Measurements from ENCODE around the gene DCP1A. TPM values are rescaled to one million over a fixed set of nuclear protein-coding genes. Genes with fewer than 3 reads are reported as not detected.
"Not testable (repeated sequence)": the region's sequence is repeated elsewhere in the genome, so short reads cannot be mapped to it uniquely, and the experiment has no call there.

The DCP1A gene
- total RNA-seq, 2 donors from 2014 or later, result 17.4 to 21.3 TPM

- peak; percentile 31 to 69 for ATAC-seq
- intact Hi-C loops (cut with DNase I), result no loop called here
Observed at GRCh38 chr3:53254509-53255422, 92.6 kb downstream of the DCP1A start.

GRCh38 chr3:53253707-53254508, 93.4 kb downstream of the DCP1A start:
- intact Hi-C loops (cut with DNase I), result no loop called here
- ATAC-seq, result no peak
- DNase-seq, result no peak

More at GRCh38 chr3:53254509-53255422, 92.6 kb downstream of the DCP1A start:
- DNase-seq, result peak; percentile 79

- ATAC-seq; intact Hi-C loops (cut with DNase I): not testable (repeated sequence)
- peak; percentile 3 for DNase-seq
Observed at GRCh38 chr3:53252947-53253322, 94.4 kb downstream of the DCP1A start.

- DNase-seq, result no peak
- no peak for ATAC-seq
- intact Hi-C loops (cut with DNase I), result no loop called here
Observed at GRCh38 chr3:53252096-53252946, 95.0 kb downstream of the DCP1A start.

- no peak for DNase-seq
- intact Hi-C loops (cut with DNase I), result no loop called here
- no peak for ATAC-seq
Observed at GRCh38 chr3:53250881-53251605, 96.3 kb downstream of the DCP1A start.

- DNase-seq (no peak), ATAC-seq (no peak)
- intact Hi-C loops (cut with DNase I), result no loop called here
Observed at GRCh38 chr3:53250453-53250852, 96.9 kb downstream of the DCP1A start.

GRCh38 chr3:53248161-53248560, 99.2 kb downstream of the DCP1A start:
- DNase-seq (no peak), ATAC-seq (no peak)
- intact Hi-C loops (cut with DNase I), result no loop called here

GRCh38 chr3:53247619-53248018, 99.7 kb downstream of the DCP1A start:
- intact Hi-C loops (cut with DNase I), result no loop called here
- ATAC-seq (no peak), DNase-seq (no peak)

GRCh38 chr3:53244271-53244670, 103.1 kb downstream of the DCP1A start:
- DNase-seq (no peak), ATAC-seq (peak in 1 of 2 donors; percentile 45)
- intact Hi-C loops (cut with DNase I), result no loop called here

- DNase-seq, result no peak
- intact Hi-C loops (cut with DNase I), result no loop called here
- ATAC-seq, result no peak
Observed at GRCh38 chr3:53243785-53244184, 103.6 kb downstream of the DCP1A start.

- ATAC-seq (peak; percentile 9 to 73), DNase-seq (no peak)
- intact Hi-C loops (cut with DNase I), result no loop called here
Observed at GRCh38 chr3:53243165-53243564, 104.2 kb downstream of the DCP1A start.

GRCh38 chr3:53242642-53243041, 104.7 kb downstream of the DCP1A start:
- intact Hi-C loops (cut with DNase I), result no loop called here
- DNase-seq (no peak), ATAC-seq (peak in 1 of 2 donors; percentile 39)

- DNase-seq (no peak), ATAC-seq (peak in 1 of 2 donors; percentile 66)
- intact Hi-C loops (cut with DNase I), result no loop called here
Observed at GRCh38 chr3:53242155-53242554, 105.2 kb downstream of the DCP1A start.

- intact Hi-C loops (cut with DNase I), result no loop called here
- DNase-seq (no peak), ATAC-seq (no peak)
Observed at GRCh38 chr3:53240989-53241972, 106.1 kb downstream of the DCP1A start.

- intact Hi-C loops (cut with DNase I), result no loop called here
- ATAC-seq, result no peak
- no peak for DNase-seq
Observed at GRCh38 chr3:53239800-53240199, 107.5 kb downstream of the DCP1A start.

- DNase-seq (no peak), ATAC-seq (no peak)
- intact Hi-C loops (cut with DNase I), result no loop called here
Observed at GRCh38 chr3:53238886-53239285, 108.5 kb downstream of the DCP1A start.

GRCh38 chr3:53238051-53238850, 109.1 kb downstream of the DCP1A start:
- no peak for DNase-seq

More at GRCh38 chr3:53238051-53238850, 109.1 kb downstream of the DCP1A start:
- peak in 1 of 2 donors; percentile 34 for ATAC-seq
- intact Hi-C loops (cut with DNase I), result no loop called here
